GM12873 (cell line): ENCODE measurements around the gene CD274.

ENCODE experiments used
- TF ChIP-seq, protein P1 (sequence below): IDR thresholded peaks from 2 replicates; pipeline ENCODE4 v1.5.1; 2012; ENCODE audit warnings: low read depth, mild to moderate bottlenecking, moderate library complexity, low read length, control low read depth; ENCODE audit not compliant: insufficient read depth; ENCODE audit errors: missing control alignments

Gene CD274

DNA sequence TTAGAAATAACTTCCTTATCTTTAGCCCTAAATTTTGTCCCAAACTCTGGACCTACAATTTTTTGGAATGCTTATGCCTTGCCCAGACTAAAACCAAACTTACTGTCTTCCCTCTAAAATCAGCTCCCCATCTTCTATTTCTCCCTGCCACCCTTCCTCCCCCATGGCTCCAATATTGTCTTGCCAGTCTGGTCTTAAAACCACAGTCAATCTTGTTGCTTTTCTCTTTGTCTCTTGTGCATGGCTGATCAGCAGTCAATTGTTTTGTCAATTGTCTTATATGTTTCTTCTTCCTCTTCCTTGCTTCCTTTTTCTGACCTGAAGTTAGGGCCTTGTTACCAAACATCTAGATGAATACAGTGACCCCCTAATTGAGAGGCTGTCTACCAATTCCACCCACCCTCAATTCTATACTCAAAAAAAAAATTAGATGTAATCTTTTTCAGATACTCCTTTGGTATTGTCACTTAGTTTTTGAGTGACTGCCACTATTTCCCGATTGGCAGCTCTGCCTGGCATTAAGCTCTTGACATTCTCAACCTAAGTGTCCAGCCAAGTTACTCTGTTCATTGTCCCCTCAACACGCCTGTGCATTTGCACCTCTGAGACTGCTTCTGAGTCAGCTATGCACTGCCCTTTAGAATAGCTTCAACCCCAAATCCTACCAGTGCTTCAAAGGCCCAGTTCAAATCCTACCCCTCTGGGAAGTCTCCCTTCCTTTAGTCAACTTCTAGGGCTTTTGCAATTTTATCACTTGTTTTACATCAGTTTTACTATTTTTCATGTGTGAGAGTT lies 62.5 kb downstream of the CD274 start:
- TF ChIP-seq, protein P1, sequence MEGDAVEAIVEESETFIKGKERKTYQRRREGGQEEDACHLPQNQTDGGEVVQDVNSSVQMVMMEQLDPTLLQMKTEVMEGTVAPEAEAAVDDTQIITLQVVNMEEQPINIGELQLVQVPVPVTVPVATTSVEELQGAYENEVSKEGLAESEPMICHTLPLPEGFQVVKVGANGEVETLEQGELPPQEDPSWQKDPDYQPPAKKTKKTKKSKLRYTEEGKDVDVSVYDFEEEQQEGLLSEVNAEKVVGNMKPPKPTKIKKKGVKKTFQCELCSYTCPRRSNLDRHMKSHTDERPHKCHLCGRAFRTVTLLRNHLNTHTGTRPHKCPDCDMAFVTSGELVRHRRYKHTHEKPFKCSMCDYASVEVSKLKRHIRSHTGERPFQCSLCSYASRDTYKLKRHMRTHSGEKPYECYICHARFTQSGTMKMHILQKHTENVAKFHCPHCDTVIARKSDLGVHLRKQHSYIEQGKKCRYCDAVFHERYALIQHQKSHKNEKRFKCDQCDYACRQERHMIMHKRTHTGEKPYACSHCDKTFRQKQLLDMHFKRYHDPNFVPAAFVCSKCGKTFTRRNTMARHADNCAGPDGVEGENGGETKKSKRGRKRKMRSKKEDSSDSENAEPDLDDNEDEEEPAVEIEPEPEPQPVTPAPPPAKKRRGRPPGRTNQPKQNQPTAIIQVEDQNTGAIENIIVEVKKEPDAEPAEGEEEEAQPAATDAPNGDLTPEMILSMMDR: no peak

DNA sequence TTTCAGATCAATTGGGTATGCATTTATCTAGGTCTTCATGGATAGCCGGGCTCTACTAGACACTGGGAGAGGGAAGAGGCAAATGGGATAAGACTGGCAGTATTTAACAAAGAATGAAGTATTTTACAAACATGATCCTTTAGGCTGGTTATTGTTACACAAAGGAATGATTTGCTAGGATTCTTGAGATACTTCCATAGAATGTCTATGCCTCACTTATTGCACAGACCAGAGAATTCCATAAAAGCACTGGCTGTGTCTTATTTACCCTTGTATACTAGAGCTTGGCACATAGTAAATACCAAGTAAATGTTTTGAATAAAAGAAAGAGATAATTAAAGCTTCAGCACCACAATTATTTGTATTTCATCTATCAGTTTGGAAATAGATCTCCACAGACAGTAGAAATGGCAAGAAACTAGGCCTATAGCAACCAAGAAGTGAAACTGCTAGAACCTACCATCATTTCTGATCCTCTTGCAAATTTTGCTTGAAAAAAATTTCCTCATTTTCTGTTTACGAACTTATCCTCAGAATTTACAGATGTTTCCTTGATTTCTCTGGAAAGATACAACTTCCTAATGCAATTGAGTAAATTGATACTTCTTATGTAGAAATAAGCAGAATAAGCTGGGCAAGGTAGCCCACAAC lies 63.7 kb downstream of the CD274 start:
- TF ChIP-seq, protein P1: no peak

GRCh38 chr9:5514617-5515260 lies 64.4 kb downstream of the CD274 start:
- TF ChIP-seq, protein P1: no peak

- TF ChIP-seq, protein P1: no peak
These were observed 64.9 kb downstream of the CD274 start for GRCh38 chr9:5515261-5515650.

- TF ChIP-seq, protein P1: no peak
These were observed 66.3 kb downstream of the CD274 start for GRCh38 chr9:5516453-5517220.

DNA sequence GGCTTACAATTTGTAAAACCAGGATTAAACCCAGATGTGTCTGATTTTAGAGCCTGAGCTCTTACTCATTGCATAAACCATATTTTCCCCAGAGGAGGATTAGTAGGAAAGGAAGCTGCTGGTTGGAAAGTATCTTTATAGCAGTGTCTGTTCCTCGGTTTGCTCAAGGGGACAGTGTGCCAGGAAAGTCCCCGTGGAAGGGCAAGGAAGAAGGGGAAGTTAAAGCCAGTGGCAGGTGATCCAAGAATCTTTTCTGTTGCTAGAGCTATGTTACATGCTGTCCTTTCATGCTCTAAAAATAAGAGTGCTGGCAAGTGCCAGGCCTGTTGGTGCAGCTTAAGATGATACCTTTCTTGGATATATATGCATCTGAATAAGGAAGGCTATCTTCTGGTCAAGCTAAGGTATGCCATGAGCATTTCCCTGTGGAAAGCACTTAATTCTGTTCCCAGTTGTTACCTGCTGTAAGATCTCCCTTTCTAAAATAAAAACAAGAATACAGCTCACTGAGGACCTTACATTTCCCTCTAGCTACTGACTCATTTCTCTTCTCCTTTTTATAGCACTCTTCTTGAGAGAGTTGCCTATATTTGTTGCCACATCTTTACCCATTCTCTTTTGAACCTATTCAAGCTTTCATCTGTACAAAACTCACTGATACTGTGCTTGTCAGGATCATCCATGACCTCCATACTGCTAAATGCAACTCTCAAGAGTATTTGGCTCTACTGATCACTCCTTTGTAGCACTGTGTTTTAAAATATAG lies 68.0 kb downstream of the CD274 start:
- TF ChIP-seq, protein P1: no peak
